GM18951 (cell line): ENCODE data around the gene BCDIN3D.

Experiments
- POLR2A ChIP-seq: IDR thresholded peaks from 4 replicates; pipeline ENCODE4 v1.6.1; 2011; ENCODE audit warnings: mild to moderate bottlenecking; ENCODE audit not compliant: insufficient read length, insufficient read depth; ENCODE audit errors: extremely low read depth
- in situ Hi-C: fragments of 300-500 bp; cut with MboI; formaldehyde crosslinking; loops from one replicate; pipeline ENCODE4 v1.12.0; 2022; ENCODE audit warnings: low sequenced_read_pairs, mixed read lengths, inconsistent platforms; ENCODE audit not compliant: unreplicated experiment

The BCDIN3D gene

GRCh38 chr12:49827401-49828099, 15.4 kb downstream of the BCDIN3D start:
- TF ChIP-seq POLR2A, result no peak
- in situ Hi-C loops, result no loop called here

- no peak for TF ChIP-seq POLR2A
- in situ Hi-C loops, result no loop called here
Observed at GRCh38 chr12:49827051-49827400, 15.9 kb downstream of the BCDIN3D start.

GRCh38 chr12:49825971-49826421, 16.9 kb downstream of the BCDIN3D start:
- TF ChIP-seq POLR2A, result no peak
- in situ Hi-C loops, result no loop called here

- in situ Hi-C loops, result no loop called here
Observed at GRCh38 chr12:49825360-49825970, 17.4 kb downstream of the BCDIN3D start.

GRCh38 chr12:49824895-49825294, 18.0 kb downstream of the BCDIN3D start:
- in situ Hi-C loops, result no loop called here
- no peak for TF ChIP-seq POLR2A

More at GRCh38 chr12:49825360-49825970, 17.4 kb downstream of the BCDIN3D start:
- TF ChIP-seq POLR2A, result no peak

GRCh38 chr12:49824416-49824815, 18.5 kb downstream of the BCDIN3D start:
- in situ Hi-C loops, result no loop called here
- no peak for TF ChIP-seq POLR2A

GRCh38 chr12:49823951-49824350, 19.0 kb downstream of the BCDIN3D start:
- in situ Hi-C loops, result no loop called here
- TF ChIP-seq POLR2A, result no peak

- TF ChIP-seq POLR2A, result no peak
- in situ Hi-C loops, result no loop called here
Observed at GRCh38 chr12:49823350-49823749, 19.6 kb downstream of the BCDIN3D start.

- no peak for TF ChIP-seq POLR2A
- in situ Hi-C loops, result no loop called here
Observed at GRCh38 chr12:49821373-49822287, 21.3 kb downstream of the BCDIN3D start.

GRCh38 chr12:49819786-49820185, 23.1 kb downstream of the BCDIN3D start:
- in situ Hi-C loops, result no loop called here
- TF ChIP-seq POLR2A, result no peak

- in situ Hi-C loops, result no loop called here
Observed at GRCh38 chr12:49818241-49818895, 24.5 kb downstream of the BCDIN3D start.

GRCh38 chr12:49813131-49813530, 29.8 kb downstream of the BCDIN3D start:
- TF ChIP-seq POLR2A, result no peak
- in situ Hi-C loops, result no loop called here

More at GRCh38 chr12:49818241-49818895, 24.5 kb downstream of the BCDIN3D start:
- no peak for TF ChIP-seq POLR2A

- TF ChIP-seq POLR2A, result no peak
- in situ Hi-C loops, result no loop called here
Observed at GRCh38 chr12:49811961-49812401, 30.9 kb downstream of the BCDIN3D start.
